ENCODE results near the gene MAST4.

MAST4 gene

DNA sequence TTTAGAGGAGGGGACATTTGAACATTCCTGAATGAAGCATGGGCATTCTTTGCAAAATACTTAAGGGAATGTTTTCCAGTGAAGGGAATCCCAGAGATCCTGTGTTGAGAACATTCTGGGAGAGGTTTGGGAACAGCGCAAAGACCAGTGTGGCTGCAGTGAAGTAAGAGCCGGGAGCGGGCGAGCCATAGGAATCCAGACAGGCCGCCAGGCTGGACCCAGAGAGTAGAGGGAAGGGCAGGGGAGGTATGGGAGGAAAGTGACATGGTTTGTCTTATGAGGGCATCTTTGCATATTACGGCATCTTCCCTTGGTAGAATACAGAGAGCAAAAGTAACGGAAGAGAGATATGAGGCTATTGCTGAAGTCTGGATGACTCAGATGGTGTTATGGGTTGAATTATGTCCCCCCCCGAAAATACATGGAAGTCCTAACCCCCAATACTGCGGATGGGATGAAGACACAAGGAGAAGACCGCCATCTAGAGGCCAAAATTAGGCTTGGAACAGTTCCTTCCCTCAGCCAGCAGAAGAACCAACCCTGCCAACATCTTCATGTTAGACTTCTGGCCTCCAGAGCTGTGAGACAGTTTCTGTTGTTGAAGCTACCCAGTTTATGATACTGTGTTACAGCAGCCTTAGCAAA is 268.2 kb downstream of the MAST4 start:
- Histone ChIP-seq H3K4me1 (ENCODE audit: insufficient read depth, poor library complexity, severe bottlenecking) (peaks cover 9% of the 10 kb centered on the region), H3K36me3 (ENCODE audit: low read depth) (no peaks in the 10 kb centered on the region), H3K4me3 (ENCODE audit: severe bottlenecking) (no peak overlapping the region), H3K27me3 (ENCODE audit: insufficient read depth, poor library complexity, severe bottlenecking) (no peaks in the 10 kb centered on the region), H3K27ac (ENCODE audit: poor library complexity, severe bottlenecking) (no peak overlapping the region), H3K9me3 (ENCODE audit: severe bottlenecking) (no peaks in the 10 kb centered on the region)
- DNase-seq (ENCODE audit: low spot score) (no peak), ATAC-seq (ENCODE audit: low read depth) (peak; percentile 77)
- peak; percentile 95 for TF ChIP-seq CTCF (IDR thresholded peaks at IDR 0.05; ENCODE audit: poor library complexity, severe bottlenecking)

DNA sequence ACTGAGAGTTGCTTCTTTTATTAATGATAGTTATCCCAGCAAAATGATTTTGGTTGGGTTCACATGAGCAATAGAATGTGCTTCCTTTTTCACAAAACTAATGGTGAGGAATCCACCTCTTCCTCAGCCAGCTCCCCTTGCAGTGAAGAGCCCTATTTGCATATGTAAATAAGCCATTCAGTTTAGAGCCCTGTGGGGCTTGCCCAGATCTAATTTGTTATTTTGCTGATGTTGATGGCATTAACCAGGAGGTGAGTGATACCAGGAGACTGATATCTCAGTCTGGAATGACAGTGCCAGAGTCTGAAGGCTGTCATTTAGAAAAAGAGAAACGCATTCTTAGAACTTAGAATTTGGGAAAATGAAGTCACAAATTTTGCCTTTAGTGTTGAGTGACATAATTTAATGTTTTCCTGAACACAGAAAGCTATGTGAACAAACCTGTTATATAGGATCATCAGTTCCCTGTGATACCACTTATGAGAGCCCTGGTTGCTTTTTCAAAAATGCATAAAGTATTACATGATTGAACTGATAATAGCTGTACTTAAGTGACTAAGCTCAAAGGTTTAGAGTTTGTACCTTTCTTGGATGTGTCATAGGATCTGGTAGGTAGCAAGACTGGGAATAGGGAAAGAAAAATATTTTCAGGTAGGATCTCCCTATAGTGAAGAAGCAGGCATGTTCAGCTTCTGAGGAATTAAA is 271.6 kb downstream of the MAST4 start:
- H3K27me3 ChIP-seq (ENCODE audit: insufficient read depth, poor library complexity, severe bottlenecking) = no peaks in the 10 kb centered on the region
- TF ChIP-seq CTCF (IDR thresholded peaks at IDR 0.05; ENCODE audit: poor library complexity, severe bottlenecking) = no peak
- ATAC-seq (ENCODE audit: low read depth) (peak; percentile 51), DNase-seq (ENCODE audit: low spot score) (no peak)
- H3K36me3 ChIP-seq (ENCODE audit: low read depth) = no peaks in the 10 kb centered on the region
- no peaks in the 10 kb centered on the region for H3K9me3 ChIP-seq (ENCODE audit: severe bottlenecking)
- no peak overlapping the region for H3K4me3 ChIP-seq (ENCODE audit: severe bottlenecking)
- no peak overlapping the region for H3K27ac ChIP-seq (ENCODE audit: poor library complexity, severe bottlenecking)
- H3K4me1 ChIP-seq (ENCODE audit: insufficient read depth, poor library complexity, severe bottlenecking) = peaks cover 4% of the 10 kb centered on the region

- Histone ChIP-seq H3K4me1 (ENCODE audit: insufficient read depth, poor library complexity, severe bottlenecking) (peaks cover under 1% of the 10 kb centered on the region), H3K36me3 (ENCODE audit: low read depth) (no peaks in the 10 kb centered on the region), H3K27ac (ENCODE audit: poor library complexity, severe bottlenecking) (no peak overlapping the region), H3K27me3 (ENCODE audit: insufficient read depth, poor library complexity, severe bottlenecking) (no peaks in the 10 kb centered on the region), H3K9me3 (ENCODE audit: severe bottlenecking) (no peaks in the 10 kb centered on the region), H3K4me3 (ENCODE audit: severe bottlenecking) (no peak overlapping the region)
- no peak for DNase-seq (ENCODE audit: low spot score)
- no peak for ATAC-seq (ENCODE audit: low read depth)
- no peak for TF ChIP-seq CTCF (IDR thresholded peaks at IDR 0.05; ENCODE audit: poor library complexity, severe bottlenecking)
These were observed 273.2 kb downstream of the MAST4 start for GRCh38 chr5:66869347-66869746.

DNA sequence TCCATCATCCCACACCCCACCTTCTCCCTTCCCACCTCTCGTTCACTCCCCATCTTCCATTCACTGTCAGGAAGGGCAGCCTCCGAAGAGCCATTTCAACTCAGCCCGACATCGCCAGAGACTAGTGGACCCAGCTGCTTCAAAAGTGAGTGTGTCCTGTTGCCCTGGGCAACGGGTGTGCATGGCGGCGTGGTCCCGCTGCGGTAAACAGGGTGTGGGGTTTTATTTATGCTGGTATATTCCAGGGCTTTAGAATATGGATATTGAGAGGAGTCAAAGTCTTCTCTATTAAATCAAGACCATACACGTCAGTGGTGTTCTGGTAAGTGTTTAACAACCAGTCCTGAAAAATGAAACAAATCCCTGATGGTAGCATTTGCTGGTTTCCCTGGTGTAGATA is 274.5 kb downstream of the MAST4 start:
- ATAC-seq (ENCODE audit: low read depth) = no peak
- Histone ChIP-seq H3K4me3 (ENCODE audit: severe bottlenecking) (no peak overlapping the region), H3K9me3 (ENCODE audit: severe bottlenecking) (no peaks in the 10 kb centered on the region), H3K4me1 (ENCODE audit: insufficient read depth, poor library complexity, severe bottlenecking) (no peaks in the 10 kb centered on the region), H3K27me3 (ENCODE audit: insufficient read depth, poor library complexity, severe bottlenecking) (no peaks in the 10 kb centered on the region), H3K27ac (ENCODE audit: poor library complexity, severe bottlenecking) (no peak overlapping the region), H3K36me3 (ENCODE audit: low read depth) (no peaks in the 10 kb centered on the region)
- TF ChIP-seq CTCF (IDR thresholded peaks at IDR 0.05; ENCODE audit: poor library complexity, severe bottlenecking) = no peak
- DNase-seq (ENCODE audit: low spot score) = no peak

GRCh38 chr5:66871651-66872050 is 275.5 kb downstream of the MAST4 start:
- Histone ChIP-seq H3K27me3 (ENCODE audit: insufficient read depth, poor library complexity, severe bottlenecking) (no peaks in the 10 kb centered on the region), H3K27ac (ENCODE audit: poor library complexity, severe bottlenecking) (no peak overlapping the region), H3K4me1 (ENCODE audit: insufficient read depth, poor library complexity, severe bottlenecking) (no peaks in the 10 kb centered on the region), H3K36me3 (ENCODE audit: low read depth) (no peaks in the 10 kb centered on the region), H3K4me3 (ENCODE audit: severe bottlenecking) (no peak overlapping the region), H3K9me3 (ENCODE audit: severe bottlenecking) (no peaks in the 10 kb centered on the region)
- ATAC-seq (ENCODE audit: low read depth) (no peak), DNase-seq (ENCODE audit: low spot score) (no peak)
- TF ChIP-seq CTCF (IDR thresholded peaks at IDR 0.05; ENCODE audit: poor library complexity, severe bottlenecking) = no peak

Measured in RWPE2 (cell line).